ENCODE data around the gene CCL23.

- TF ChIP-seq, protein P1, sequence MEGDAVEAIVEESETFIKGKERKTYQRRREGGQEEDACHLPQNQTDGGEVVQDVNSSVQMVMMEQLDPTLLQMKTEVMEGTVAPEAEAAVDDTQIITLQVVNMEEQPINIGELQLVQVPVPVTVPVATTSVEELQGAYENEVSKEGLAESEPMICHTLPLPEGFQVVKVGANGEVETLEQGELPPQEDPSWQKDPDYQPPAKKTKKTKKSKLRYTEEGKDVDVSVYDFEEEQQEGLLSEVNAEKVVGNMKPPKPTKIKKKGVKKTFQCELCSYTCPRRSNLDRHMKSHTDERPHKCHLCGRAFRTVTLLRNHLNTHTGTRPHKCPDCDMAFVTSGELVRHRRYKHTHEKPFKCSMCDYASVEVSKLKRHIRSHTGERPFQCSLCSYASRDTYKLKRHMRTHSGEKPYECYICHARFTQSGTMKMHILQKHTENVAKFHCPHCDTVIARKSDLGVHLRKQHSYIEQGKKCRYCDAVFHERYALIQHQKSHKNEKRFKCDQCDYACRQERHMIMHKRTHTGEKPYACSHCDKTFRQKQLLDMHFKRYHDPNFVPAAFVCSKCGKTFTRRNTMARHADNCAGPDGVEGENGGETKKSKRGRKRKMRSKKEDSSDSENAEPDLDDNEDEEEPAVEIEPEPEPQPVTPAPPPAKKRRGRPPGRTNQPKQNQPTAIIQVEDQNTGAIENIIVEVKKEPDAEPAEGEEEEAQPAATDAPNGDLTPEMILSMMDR (conservative IDR thresholded peaks at IDR 0.05; ENCODE audit: low read length): no peak
- no peak for TF ChIP-seq EZH2phosphoT487 (IDR thresholded peaks at IDR 0.05; ENCODE audit: borderline replicate concordance, low read depth, low read length)
Measured at GRCh38 chr17:36027761-36028160, 10.0 kb upstream of the CCL23 start.

All from OCI-LY7 (cell line).